Caco-2 (cell line): ENCODE results near the gene KCNC2. TPM values are rescaled to one million over a fixed set of nuclear protein-coding genes. Genes with fewer than 3 reads are reported as not detected.

Experiments used
- BruUV-seq: library from RNA; stranded (reverse); fragments of 400-500 nt; replicated peaks from 2 replicates; lab custom pipeline; 2021; lab: Mats Ljungman, UMichigan
- CTCF ChIA-PET: fragments of 300-600 bp; sonication (Branson Sonifier 250); formaldehyde crosslinking; loops from one replicate; lab custom pipeline; 2022; ENCODE audit warnings: antibody characterized with exemption; lab: Charles Lee
- POLR2A ChIA-PET: fragments of 300-600 bp; sonication (Branson Sonifier 250); formaldehyde crosslinking; loops from one replicate; lab custom pipeline; 2022; ENCODE audit warnings: antibody characterized with exemption; lab: Charles Lee
- DNase-seq, 2 experiments: peaks; one replicate each; pipeline versions ENCODE4 v3.0.0 to v3.0.0-alpha.2; 2020 to 2022
- H3K27me3 ChIP-seq: replicated peaks from 2 replicates; pipeline ENCODE4 v1.6.0; 2011; ENCODE audit warnings: low read length; ENCODE audit not compliant: control insufficient read depth, insufficient read depth
- H3K36me3 ChIP-seq: 2 replicates; pipeline ENCODE4 v1.5.1; 2011; ENCODE audit warnings: low read length; ENCODE audit not compliant: control insufficient read depth, insufficient read depth
- H3K4me1 ChIP-seq: fragments of 250-450 bp; sonication (Bioruptor Pico); 2 replicates; pipeline ENCODE4 v1.5.1; 2020; ENCODE audit warnings: mild to moderate bottlenecking
- H3K4me3 ChIP-seq: 2 replicates; pipeline ENCODE4 v1.5.1; 2011; ENCODE audit warnings: low read depth, mild to moderate bottlenecking, control low read depth, low read length
- H3K9me3 ChIP-seq: fragments of 250-450 bp; sonication (Bioruptor Pico); 2 replicates; pipeline ENCODE4 v1.5.1; 2020; ENCODE audit warnings: mild to moderate bottlenecking, moderate library complexity
- H3K27ac Mint-ChIP-seq: one replicate; pipeline ENCODE4 v1.8.0; 2022; ENCODE audit warnings: mixed read lengths; ENCODE audit not compliant: unreplicated experiment
- H3K27me3 Mint-ChIP-seq: one replicate; pipeline ENCODE4 v1.8.0; 2022; ENCODE audit warnings: mixed read lengths; ENCODE audit not compliant: insufficient read depth, unreplicated experiment
- H3K36me3 Mint-ChIP-seq: one replicate; pipeline ENCODE4 v1.8.0; 2022; ENCODE audit warnings: mild to moderate bottlenecking, mixed read lengths; ENCODE audit not compliant: insufficient read depth, unreplicated experiment
- H3K4me1 Mint-ChIP-seq: one replicate; pipeline ENCODE4 v1.8.0; 2022; ENCODE audit warnings: low read depth, mixed read lengths; ENCODE audit not compliant: unreplicated experiment
- H3K4me3 Mint-ChIP-seq: one replicate; pipeline ENCODE4 v1.8.0; 2022; ENCODE audit warnings: mild to moderate bottlenecking, moderate library complexity, mixed read lengths; ENCODE audit not compliant: unreplicated experiment
- H3K9me3 Mint-ChIP-seq: one replicate; pipeline ENCODE4 v1.8.0; 2022; ENCODE audit warnings: mixed read lengths; ENCODE audit not compliant: unreplicated experiment
- intact Hi-C: fragments of 100-400 bp; cut with micrococcal nuclease; formaldehyde crosslinking; loops from one replicate; pipeline ENCODE4 v1.10.0; 2022; ENCODE audit not compliant: unreplicated experiment
- total RNA-seq: library from RNA; stranded (reverse); gene quantifications from 2 replicates; pipeline ENCODE4 v1.2.3, GENCODE V29; 2022
- TF ChIP-seq, protein P1 (sequence below), 2 experiments: fragments of 200-600 bp in 1 of 2; IDR thresholded peaks; 1 replicate in 1 of 2; 2 replicates in 1 of 2; pipeline versions ENCODE4 v1.5.1 to v1.8.0; 2011 to 2022; ENCODE audit warnings: antibody characterized with exemption in 1 of 2, control low read depth in 1 of 2, inconsistent platforms in 1 of 2, low read depth in 1 of 2, low read length in 1 of 2, mild to moderate bottlenecking in 1 of 2, moderate library complexity in 1 of 2; ENCODE audit not compliant: insufficient read depth in 1 of 2, severe bottlenecking in 1 of 2, unreplicated experiment in 1 of 2

The KCNC2 gene
- total RNA-seq, 1 experiment from 2014 or later, result not detected

DNA sequence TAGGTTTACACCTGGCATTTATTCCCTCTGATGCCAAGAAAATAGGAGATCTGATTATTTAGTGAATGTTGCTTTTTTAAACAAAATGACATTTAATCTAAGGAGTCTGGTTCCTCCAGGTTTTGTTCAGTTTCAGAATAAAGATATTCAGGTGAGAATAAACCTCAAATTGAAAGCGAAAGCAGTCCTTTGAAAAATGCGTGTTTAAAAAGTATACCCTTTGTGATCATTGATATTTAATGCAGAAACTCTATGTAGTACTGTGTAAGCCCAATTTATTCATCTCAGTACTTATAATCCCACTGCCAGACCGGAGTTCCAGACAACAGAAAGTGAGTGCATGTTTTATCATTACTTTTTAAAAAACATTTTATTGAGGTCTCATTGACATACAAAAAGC, 210.2 kb downstream of the KCNC2 start:
- POLR2A ChIA-PET, result no interaction called here
- TF ChIP-seq, protein P1, sequence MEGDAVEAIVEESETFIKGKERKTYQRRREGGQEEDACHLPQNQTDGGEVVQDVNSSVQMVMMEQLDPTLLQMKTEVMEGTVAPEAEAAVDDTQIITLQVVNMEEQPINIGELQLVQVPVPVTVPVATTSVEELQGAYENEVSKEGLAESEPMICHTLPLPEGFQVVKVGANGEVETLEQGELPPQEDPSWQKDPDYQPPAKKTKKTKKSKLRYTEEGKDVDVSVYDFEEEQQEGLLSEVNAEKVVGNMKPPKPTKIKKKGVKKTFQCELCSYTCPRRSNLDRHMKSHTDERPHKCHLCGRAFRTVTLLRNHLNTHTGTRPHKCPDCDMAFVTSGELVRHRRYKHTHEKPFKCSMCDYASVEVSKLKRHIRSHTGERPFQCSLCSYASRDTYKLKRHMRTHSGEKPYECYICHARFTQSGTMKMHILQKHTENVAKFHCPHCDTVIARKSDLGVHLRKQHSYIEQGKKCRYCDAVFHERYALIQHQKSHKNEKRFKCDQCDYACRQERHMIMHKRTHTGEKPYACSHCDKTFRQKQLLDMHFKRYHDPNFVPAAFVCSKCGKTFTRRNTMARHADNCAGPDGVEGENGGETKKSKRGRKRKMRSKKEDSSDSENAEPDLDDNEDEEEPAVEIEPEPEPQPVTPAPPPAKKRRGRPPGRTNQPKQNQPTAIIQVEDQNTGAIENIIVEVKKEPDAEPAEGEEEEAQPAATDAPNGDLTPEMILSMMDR (IDR thresholded peaks at IDR 0.05; ENCODE audit: insufficient read depth in 1 of 2, low read depth in 1 of 2, low read length in 1 of 2, severe bottlenecking in 1 of 2, unreplicated experiment in 1 of 2), result no peak
- no peak for DNase-seq
- Histone ChIP-seq H3K4me1 (no peaks in the 10 kb centered on the region), H3K9me3 (no peaks in the 10 kb centered on the region), H3K4me3 (no peak overlapping the region), H3K27me3 (no peaks in the 10 kb centered on the region), H3K36me3 (no peaks in the 10 kb centered on the region)
- no peak overlapping the region for H3K4me3 Mint-ChIP-seq
- no peaks in the 10 kb centered on the region for H3K9me3 Mint-ChIP-seq
- H3K27me3 Mint-ChIP-seq, result no peaks in the 10 kb centered on the region
- H3K4me1 Mint-ChIP-seq, result no peaks in the 10 kb centered on the region
- no peaks in the 10 kb centered on the region for H3K36me3 Mint-ChIP-seq
- CTCF ChIA-PET, result no interaction called here
- BruUV-seq, result no TSS peak
- intact Hi-C loops, result no loop called here
- no peak overlapping the region for H3K27ac Mint-ChIP-seq

Other genes starting within 250 kb of the KCNC2 start
- not detected in 2 replicates for gene CAPS2, start 120.5 kb upstream of the KCNC2 start, total RNA-seq
- gene GLIPR1L1, start 124.8 kb upstream of the KCNC2 start, total RNA-seq, result not detected in 2 replicates
- gene GLIPR1L2, start 181.2 kb upstream of the KCNC2 start, total RNA-seq, result not detected in 2 replicates